GM18861 (cell line): Measurements from ENCODE around the gene ADAM19.
A peak's percentile ranks its signal among the peaks of the same experiment; 100 is the strongest.

Source experiments
- ATAC-seq: cut with Tn5 transposase; IDR thresholded peaks from one replicate; pipeline ENCODE4 v1.9.1; 2021; ENCODE audit not compliant: unreplicated experiment

The ADAM19 gene

GRCh38 chr5:157575381-157576020 is at the start of gene ADAM19:
TSS of gene ADAM19 (minus strand) at chr5:157575775. CDS start at chr5:157575696, 79 bp downstream.
- ATAC-seq, result no peak

GRCh38 chr5:157624144-157624543 is 48.6 kb upstream of the ADAM19 start:
- ATAC-seq, result no peak

- no peak for ATAC-seq
Measured at GRCh38 chr5:157620776-157621175, 45.2 kb upstream of the ADAM19 start.

- ATAC-seq, result no peak
Measured at GRCh38 chr5:157618191-157618765, 42.7 kb upstream of the ADAM19 start.

GRCh38 chr5:157616785-157617184 is 41.2 kb upstream of the ADAM19 start:
- ATAC-seq, result no peak

- no peak for ATAC-seq
Measured at GRCh38 chr5:157613385-157614245, 38.0 kb upstream of the ADAM19 start.

GRCh38 chr5:157612581-157612980 is 37.0 kb upstream of the ADAM19 start:
- no peak for ATAC-seq

- no peak for ATAC-seq
Measured at GRCh38 chr5:157611571-157612476, 36.2 kb upstream of the ADAM19 start.

GRCh38 chr5:157610990-157611389 is 35.4 kb upstream of the ADAM19 start:
- no peak for ATAC-seq

- ATAC-seq, result no peak
Measured at GRCh38 chr5:157608972-157609565, 33.5 kb upstream of the ADAM19 start.

DNA sequence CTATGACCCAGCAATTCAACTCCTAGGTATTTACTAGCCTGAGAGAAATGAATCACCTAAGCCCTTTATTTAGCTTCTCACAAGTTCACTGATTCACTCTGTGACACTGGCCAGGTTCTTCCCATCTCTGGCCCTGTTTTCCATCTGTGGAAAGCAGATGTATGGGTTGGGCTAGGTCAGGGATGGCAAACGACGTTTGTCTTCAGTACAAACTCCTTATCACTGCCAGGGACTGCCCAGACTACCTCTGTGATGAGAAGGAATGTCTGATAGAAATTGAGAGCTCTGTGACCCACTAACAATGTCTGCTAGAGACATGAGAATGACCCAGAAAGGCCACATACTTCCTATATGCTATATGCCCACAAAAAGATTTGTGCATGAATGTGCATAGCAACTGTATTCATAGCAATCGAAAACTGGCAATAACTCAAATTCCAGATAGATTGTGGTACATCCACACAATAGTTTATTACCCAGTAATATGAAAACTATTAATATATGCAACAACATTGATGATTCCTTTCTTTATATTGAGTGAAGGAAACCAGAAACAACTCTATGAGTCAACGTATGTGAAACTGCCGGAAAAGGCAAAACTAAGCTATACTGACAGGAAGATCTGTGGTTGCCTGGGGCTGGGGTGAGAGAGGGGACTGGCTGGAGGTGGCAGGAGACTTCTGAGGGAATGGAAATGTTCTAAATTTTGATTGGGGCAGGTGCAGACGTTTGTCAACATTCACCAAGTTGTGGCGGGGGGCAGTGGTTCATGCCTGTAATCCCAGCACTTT is 32.0 kb upstream of the ADAM19 start:
- ATAC-seq, result no peak

DNA sequence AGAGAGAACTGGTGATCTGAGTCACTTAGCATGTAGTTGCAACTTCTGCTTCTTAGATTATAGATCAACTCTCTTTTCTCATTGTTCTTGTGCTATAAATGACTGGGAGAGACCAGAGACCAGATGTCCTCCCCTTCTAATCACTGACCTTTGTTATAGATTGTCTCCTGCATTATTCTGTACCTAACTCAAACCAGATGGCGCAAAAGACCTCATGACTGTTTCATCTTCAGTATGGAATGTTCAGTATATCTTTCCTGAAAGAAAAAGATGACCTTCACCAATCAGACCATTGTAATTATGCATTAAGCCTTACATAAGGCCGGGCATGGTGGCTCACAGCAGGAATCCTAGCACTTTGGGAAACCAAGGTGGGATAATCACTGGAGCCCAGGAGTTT is 30.5 kb upstream of the ADAM19 start:
- no peak for ATAC-seq

GRCh38 chr5:157603333-157604190 is 28.0 kb upstream of the ADAM19 start:
- peak; percentile 33 for ATAC-seq

DNA sequence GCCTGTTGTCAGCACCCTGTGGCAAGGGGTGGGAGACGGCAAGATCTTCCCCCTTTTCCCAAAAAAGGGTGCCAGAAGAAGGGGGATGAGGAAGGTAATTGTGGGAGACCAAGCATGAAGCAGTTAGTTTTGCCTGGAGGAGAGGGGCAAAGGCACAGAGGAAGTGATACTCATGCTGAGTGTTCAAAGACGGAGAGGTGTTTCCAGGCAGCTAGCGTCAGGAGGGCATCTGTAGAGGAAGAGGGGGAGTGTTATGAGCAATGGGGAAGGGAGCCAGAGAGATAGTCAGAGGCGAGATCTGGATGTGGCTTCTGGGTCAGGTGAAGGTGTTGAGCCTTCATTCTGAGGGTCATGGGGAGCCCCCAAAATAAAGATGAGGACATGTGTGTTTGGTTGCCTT is 26.9 kb upstream of the ADAM19 start:
- ATAC-seq, result peak; percentile 35

- no peak for ATAC-seq
Measured at GRCh38 chr5:157600252-157600651, 24.7 kb upstream of the ADAM19 start.

DNA sequence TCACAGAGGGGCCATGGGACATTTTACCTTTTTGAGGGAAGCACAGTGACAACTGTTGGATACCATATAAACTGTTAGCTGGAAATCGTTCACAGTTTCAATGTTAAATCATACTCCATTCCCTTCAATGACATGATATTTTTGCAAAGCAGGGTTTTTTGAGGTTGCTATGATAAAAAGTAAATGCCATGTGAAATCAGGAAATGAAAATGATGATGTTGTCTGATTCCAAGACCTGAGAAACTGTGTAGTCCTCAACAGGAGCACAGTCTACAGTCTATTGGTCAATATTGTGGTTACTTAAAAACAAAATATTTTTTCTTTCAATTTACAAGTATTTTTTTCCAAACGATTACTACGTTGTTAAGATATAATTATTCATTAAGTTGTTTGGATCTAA is 24.0 kb upstream of the ADAM19 start:
- no peak for ATAC-seq

- peak; percentile 33 for ATAC-seq
Measured at GRCh38 chr5:157598350-157598936, 22.9 kb upstream of the ADAM19 start.

DNA sequence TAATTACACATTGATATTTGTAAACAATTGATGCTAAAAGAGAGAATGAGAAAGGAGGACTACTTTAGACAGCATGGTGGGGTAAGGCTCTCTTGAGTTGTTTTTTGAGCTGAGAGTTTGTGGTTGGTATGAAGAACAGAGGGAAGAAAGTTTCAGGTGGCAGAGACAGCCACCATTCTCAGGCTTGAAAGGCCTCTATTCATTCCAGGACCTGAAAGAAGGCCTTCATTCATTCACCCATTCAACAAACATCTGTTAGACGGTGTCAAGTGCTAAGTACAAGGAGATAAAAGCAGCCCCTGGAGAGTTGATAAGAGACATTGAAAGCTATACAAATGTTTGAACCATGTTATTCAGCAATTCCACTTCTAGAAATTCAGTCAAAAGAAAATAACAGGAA is 21.7 kb upstream of the ADAM19 start:
- ATAC-seq, result no peak

GRCh38 chr5:157596487-157596886 is 20.9 kb upstream of the ADAM19 start:
- ATAC-seq, result peak; percentile 57
